GM21447 (cell line): ENCODE measurements around the gene EFCAB7.
"Not testable (repeated sequence)": the region's sequence is repeated elsewhere in the genome, so short reads cannot be mapped to it uniquely, and the experiment has no call there.

Experiments used
- ATAC-seq: cut with Tn5 transposase; IDR thresholded peaks from one replicate; pipeline ENCODE4 v1.9.1; 2021; ENCODE audit not compliant: unreplicated experiment

The EFCAB7 gene

GRCh38 chr1:63547621-63548294 is 24.4 kb downstream of the EFCAB7 start:
- no peak for ATAC-seq

GRCh38 chr1:63548303-63548702 is 25.0 kb downstream of the EFCAB7 start:
- no peak for ATAC-seq

- ATAC-seq: no peak
These were observed 25.6 kb downstream of the EFCAB7 start for GRCh38 chr1:63548877-63549276.

DNA sequence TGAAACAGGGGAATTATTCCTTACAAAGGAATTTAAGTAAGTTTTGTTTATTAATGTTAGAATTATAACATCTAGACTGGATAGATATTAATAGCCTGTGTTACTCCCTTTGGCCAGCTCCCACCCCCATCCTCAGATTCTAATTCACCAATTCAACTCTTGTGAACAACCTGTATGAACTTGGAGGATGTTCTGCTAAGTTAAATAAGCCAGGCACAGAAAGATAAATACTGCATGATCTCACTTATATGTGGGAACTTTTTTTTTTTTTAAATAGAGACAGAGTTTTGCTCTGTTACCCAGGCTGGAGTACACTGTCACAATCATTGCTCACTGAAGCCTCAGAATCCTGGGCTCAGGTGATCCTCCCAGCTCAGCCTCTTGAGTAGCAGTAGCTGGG is 32.2 kb downstream of the EFCAB7 start:
- ATAC-seq: no peak

GRCh38 chr1:63557365-63557987 is 34.2 kb downstream of the EFCAB7 start:
- no peak for ATAC-seq

- ATAC-seq: no peak
These were observed 36.0 kb downstream of the EFCAB7 start for GRCh38 chr1:63559357-63559756.

GRCh38 chr1:63563745-63564144 is 40.4 kb downstream of the EFCAB7 start:
- peak; percentile 80 for ATAC-seq

- ATAC-seq: no peak
These were observed 45.7 kb downstream of the EFCAB7 start for GRCh38 chr1:63569068-63569467.

- ATAC-seq: no peak
These were observed 46.5 kb downstream of the EFCAB7 start for GRCh38 chr1:63569640-63570316.

DNA sequence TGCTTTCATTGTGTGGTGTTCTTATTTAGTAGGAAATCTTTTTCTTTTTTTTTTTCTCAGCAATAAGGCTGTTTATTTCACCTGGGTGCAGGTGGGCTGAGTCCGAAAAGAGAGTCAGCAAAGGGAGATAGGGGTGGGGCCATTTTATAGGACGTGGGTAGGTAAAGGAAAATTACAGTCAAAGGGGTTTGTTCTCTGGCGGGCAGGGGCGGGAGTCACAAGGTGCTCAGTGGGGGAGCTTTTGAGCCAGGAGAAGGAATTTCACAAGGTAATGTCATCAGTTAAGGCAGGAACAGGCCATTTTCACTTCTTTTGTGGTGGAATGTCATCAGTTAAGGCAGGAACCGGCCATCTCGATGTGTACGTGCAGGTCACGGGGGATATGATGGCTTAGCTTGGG is 49.4 kb downstream of the EFCAB7 start:
- not testable (repeated sequence) for ATAC-seq

GRCh38 chr1:63574203-63574796 is 51.0 kb downstream of the EFCAB7 start:
- not testable (repeated sequence) for ATAC-seq

DNA sequence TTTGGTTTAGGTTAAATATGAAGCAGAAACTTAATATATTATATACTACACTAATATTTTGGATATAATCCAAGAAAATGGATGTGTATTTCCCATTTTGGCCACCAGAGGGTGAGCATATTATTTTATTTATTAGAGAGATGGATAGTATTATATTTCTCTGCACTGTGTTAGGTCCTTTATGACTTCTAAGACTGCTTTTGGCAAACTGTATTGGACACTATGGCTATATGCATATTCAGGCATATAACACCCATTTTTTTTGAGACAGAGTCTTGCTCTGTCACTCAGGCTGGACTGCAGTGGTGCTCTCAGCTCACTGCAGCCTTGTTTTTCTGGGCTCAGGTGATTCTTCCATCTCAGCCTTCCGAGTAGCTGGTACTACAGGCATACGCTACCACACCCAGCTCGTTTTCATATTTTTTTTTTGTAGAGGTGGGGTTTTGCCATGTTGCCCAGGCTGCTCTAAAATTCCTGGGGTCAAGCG is 52.1 kb downstream of the EFCAB7 start:
- no peak for ATAC-seq

DNA sequence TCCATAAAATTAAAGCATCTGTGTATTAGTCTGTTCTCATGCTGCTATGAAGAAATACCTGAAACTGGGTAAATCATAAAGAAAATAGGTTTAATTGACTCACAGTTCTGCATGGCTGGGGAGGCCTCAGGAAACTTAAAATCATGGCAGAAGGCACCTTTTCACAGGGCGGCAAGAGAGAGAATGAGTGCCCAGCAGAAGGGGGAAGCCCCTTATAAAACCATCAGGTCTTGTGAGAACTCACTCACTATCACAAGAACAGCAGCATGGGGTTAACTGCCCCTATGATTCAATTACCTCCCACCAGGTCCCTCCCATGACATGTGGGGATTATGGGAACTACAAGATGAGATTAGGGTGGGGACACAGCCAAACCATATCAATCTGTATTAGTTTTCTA is 63.0 kb downstream of the EFCAB7 start:
- ATAC-seq: not testable (repeated sequence)

DNA sequence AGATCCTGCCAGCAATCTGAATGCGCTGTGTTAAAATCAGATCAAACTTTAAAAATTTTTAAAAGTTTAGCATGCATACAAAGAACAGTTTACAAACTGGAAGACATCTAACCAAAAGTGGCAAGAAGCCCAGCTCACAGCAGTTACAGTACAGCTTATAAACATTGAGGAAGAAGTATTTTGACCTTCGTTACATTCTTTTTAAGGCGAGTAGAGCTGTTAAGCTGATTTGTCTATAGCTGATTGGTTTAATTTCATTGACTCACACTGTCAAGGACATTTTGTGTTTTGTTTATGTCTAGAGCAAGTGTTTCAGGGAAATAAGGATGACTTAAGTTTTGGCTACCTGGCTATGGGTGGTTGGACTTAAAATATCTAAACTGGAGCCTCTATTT is 66.8 kb downstream of the EFCAB7 start:
- no peak for ATAC-seq

- no peak for ATAC-seq
These were observed 69.4 kb downstream of the EFCAB7 start for GRCh38 chr1:63592536-63593302.

DNA sequence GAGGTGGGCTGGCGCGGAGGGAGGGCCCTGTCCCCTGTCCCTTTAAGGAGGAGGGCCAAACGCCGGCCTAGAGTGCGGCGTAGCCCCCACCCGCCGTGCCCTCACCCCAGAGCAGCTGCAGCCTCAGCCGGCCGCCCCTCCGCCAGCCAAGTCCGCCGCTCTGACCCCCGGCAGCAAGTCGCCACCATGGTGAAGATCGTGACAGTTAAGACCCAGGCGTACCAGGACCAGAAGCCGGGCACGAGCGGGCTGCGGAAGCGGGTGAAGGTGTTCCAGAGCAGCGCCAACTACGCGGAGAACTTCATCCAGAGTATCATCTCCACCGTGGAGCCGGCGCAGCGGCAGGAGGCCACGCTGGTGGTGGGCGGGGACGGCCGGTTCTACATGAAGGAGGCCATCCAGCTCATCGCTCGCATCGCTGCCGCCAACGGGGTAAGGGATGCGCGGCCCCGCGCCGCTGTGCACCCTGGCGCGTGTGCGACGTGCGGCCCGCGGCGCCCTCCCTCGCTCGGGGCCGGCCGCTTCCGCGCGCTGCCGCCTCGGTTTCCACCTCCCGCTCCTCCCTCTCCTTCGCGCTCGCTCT is 70.1 kb downstream of the EFCAB7 start, which contains the start of gene PGM1:
Gene PGM1 (plus strand): TSS at position 109 of the 583 bp plus-strand sequence. CDS start 78 bp downstream, at position 187.
- peak; percentile 74 for ATAC-seq

DNA sequence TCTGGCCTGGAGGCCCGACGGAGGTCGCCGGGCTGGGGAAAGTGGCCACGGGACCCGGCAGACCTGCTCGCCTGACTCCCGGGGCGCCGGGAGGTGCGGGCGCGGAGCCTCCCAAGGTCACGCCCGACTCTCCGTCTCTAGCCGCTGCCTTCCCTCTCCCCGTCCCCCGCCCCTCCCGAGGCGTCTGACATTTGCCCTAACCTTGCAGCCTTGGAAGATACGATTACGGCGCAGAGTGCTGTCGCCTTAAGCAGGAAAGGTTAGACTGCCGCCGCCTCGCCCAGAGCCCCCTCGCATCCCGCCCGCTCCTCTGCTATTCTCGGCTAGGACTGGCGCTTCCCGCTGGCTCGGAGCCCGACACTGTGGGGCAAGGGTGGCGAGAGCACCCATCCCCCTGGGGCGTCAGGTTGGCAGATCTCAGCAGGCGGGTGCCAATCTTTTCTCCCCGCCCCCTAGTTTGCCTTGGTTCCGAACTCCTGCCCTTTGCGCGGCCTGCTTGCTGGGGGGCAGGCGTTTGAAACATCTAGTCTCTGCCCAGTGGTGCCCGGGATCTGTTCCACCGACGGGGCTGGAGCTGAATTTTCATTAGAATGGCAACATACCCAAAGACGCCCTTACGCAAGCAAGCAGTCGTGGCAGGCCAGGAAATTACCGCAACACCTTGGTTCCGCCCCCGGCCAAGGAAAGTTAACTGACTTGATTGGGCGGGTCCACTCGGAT is 70.7 kb downstream of the EFCAB7 start:
- ATAC-seq: peak; percentile 41

DNA sequence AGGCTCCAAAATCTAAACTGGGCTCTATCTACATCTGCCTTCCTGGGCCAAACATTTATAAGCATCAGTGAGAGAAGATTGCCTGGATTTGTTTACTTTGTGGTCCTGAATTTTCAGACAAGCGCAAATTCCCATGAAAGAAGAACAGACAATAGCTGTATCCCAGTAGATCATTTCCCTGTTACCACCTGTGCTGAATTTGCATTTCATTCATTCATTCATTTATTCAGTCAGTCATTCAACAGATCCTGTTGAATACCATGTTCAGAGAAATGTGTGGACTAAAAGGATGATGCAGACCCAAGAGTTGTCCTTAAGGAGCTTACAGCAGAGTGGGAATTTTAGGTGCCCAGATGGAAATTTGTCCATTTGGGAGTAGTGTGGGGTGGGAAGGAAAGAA is 72.1 kb downstream of the EFCAB7 start:
- ATAC-seq: no peak

- ATAC-seq: no peak
These were observed 76.5 kb downstream of the EFCAB7 start for GRCh38 chr1:63599799-63600198.

GRCh38 chr1:63600248-63600647 is 76.9 kb downstream of the EFCAB7 start:
- no peak for ATAC-seq
